Stomach smooth muscle (tissue), 2 donors: Measurements from ENCODE around the gene PRKG1.

Source experiments
- H3K27ac ChIP-seq: one replicate; pipeline ENCODE4 v1.7.0; 2013; ENCODE audit warnings: mild to moderate bottlenecking, low read length, inconsistent platforms
- H3K27me3 ChIP-seq, 2 donors: one replicate each; pipeline ENCODE4 v1.7.0; 2013; ENCODE audit warnings: low read length in 2 of 2; ENCODE audit not compliant: insufficient read depth in 2 of 2, control insufficient read depth in 1 of 2
- H3K36me3 ChIP-seq, 2 donors: one replicate each; pipeline ENCODE4 v1.7.0; 2013; ENCODE audit warnings: low read length in 2 of 2; ENCODE audit not compliant: control insufficient read depth in 2 of 2, insufficient read depth in 2 of 2
- H3K4me1 ChIP-seq: one replicate; pipeline ENCODE4 v1.7.0; 2013; ENCODE audit warnings: low read length; ENCODE audit not compliant: control insufficient read depth, insufficient read depth
- H3K4me3 ChIP-seq, 2 donors: one replicate each; pipeline ENCODE4 v1.7.0; 2013; ENCODE audit warnings: low read length in 2 of 2
- H3K9ac ChIP-seq, 2 donors: one replicate each; pipeline ENCODE4 v1.7.0; 2013; ENCODE audit warnings: low read length in 2 of 2, mild to moderate bottlenecking in 1 of 2
- H3K9me3 ChIP-seq, 2 donors: one replicate each; pipeline ENCODE4 v1.7.0; 2013; ENCODE audit warnings: low read length in 2 of 2; ENCODE audit not compliant: control insufficient read depth in 2 of 2
- donor health status: healthy.
- donor health status: Pancreatic carcinoma.

Gene PRKG1

GRCh38 chr10:51399840-51400239, 325.6 kb downstream of the PRKG1 start:
- Histone ChIP-seq H3K4me1 (peaks cover 4% of the 10 kb centered on the region), H3K27me3 (no peaks in the 10 kb centered on the region), H3K27ac (no peak overlapping the region), H3K9me3 (no peaks in the 10 kb centered on the region), H3K9ac (no peak overlapping the region), H3K36me3 (no peaks in the 10 kb centered on the region), H3K4me3 (no peak overlapping the region)

GRCh38 chr10:51400392-51401096, 326.3 kb downstream of the PRKG1 start:
- no peaks in the 10 kb centered on the region for H3K36me3 ChIP-seq
- no peak overlapping the region for H3K27ac ChIP-seq
- peaks cover 4% of the 10 kb centered on the region for H3K4me1 ChIP-seq
- H3K4me3 ChIP-seq = peak overlapping the region in 1 of 2 donors; percentile 5
- H3K9me3 ChIP-seq = no peaks in the 10 kb centered on the region
- H3K27me3 ChIP-seq = no peaks in the 10 kb centered on the region
- no peak overlapping the region for H3K9ac ChIP-seq

- no peaks in the 10 kb centered on the region for H3K36me3 ChIP-seq
- no peaks in the 10 kb centered on the region for H3K4me1 ChIP-seq
- H3K9ac ChIP-seq = no peak overlapping the region
- no peaks in the 10 kb centered on the region for H3K9me3 ChIP-seq
- no peak overlapping the region for H3K4me3 ChIP-seq
- no peak overlapping the region for H3K27ac ChIP-seq
- no peaks in the 10 kb centered on the region for H3K27me3 ChIP-seq
Observed at GRCh38 chr10:51403521-51403920, 329.2 kb downstream of the PRKG1 start.

GRCh38 chr10:51405580-51406351, 331.5 kb downstream of the PRKG1 start:
- Histone ChIP-seq H3K36me3 (no peaks in the 10 kb centered on the region), H3K4me3 (no peak overlapping the region), H3K27me3 (no peaks in the 10 kb centered on the region), H3K9me3 (no peaks in the 10 kb centered on the region), H3K4me1 (no peaks in the 10 kb centered on the region), H3K27ac (no peak overlapping the region), H3K9ac (no peak overlapping the region)

- Histone ChIP-seq H3K4me3 (no peak overlapping the region), H3K4me1 (no peaks in the 10 kb centered on the region), H3K9ac (no peak overlapping the region), H3K9me3 (no peaks in the 10 kb centered on the region), H3K36me3 (no peaks in the 10 kb centered on the region), H3K27ac (no peak overlapping the region), H3K27me3 (no peaks in the 10 kb centered on the region)
Observed at GRCh38 chr10:51406581-51406980, 332.3 kb downstream of the PRKG1 start.

GRCh38 chr10:51416494-51416893, 342.2 kb downstream of the PRKG1 start:
- no peak overlapping the region for H3K27ac ChIP-seq
- no peak overlapping the region for H3K4me3 ChIP-seq
- H3K9ac ChIP-seq = no peak overlapping the region
- H3K9me3 ChIP-seq = no peaks in the 10 kb centered on the region
- no peaks in the 10 kb centered on the region for H3K4me1 ChIP-seq
- no peaks in the 10 kb centered on the region for H3K36me3 ChIP-seq
- H3K27me3 ChIP-seq = no peaks in the 10 kb centered on the region

- no peaks in the 10 kb centered on the region for H3K27me3 ChIP-seq
- H3K9ac ChIP-seq = no peak overlapping the region
- H3K27ac ChIP-seq = no peak overlapping the region
- peaks cover 8% of the 10 kb centered on the region for H3K4me1 ChIP-seq
- H3K9me3 ChIP-seq = no peaks in the 10 kb centered on the region
- H3K36me3 ChIP-seq = no peaks in the 10 kb centered on the region
- no peak overlapping the region for H3K4me3 ChIP-seq
Observed at GRCh38 chr10:51419196-51420093, 345.2 kb downstream of the PRKG1 start.

- Histone ChIP-seq H3K9me3 (no peaks in the 10 kb centered on the region), H3K4me3 (no peak overlapping the region), H3K27ac (no peak overlapping the region), H3K4me1 (peaks cover 8% of the 10 kb centered on the region), H3K9ac (no peak overlapping the region), H3K36me3 (no peaks in the 10 kb centered on the region), H3K27me3 (no peaks in the 10 kb centered on the region)
Observed at GRCh38 chr10:51421853-51422252, 347.6 kb downstream of the PRKG1 start.

- Histone ChIP-seq H3K27ac (no peak overlapping the region), H3K27me3 (no peaks in the 10 kb centered on the region), H3K9ac (peak overlapping the region in 1 of 2 donors; percentile 19)
Observed at GRCh38 chr10:51422311-51423120, 348.2 kb downstream of the PRKG1 start.

GRCh38 chr10:51423121-51423452, 348.8 kb downstream of the PRKG1 start:
- Histone ChIP-seq H3K4me3 (no peak overlapping the region), H3K4me1 (peaks cover 8% of the 10 kb centered on the region), H3K9ac (no peak overlapping the region), H3K36me3 (no peaks in the 10 kb centered on the region), H3K9me3 (no peaks in the 10 kb centered on the region), H3K27ac (no peak overlapping the region), H3K27me3 (no peaks in the 10 kb centered on the region)

More at GRCh38 chr10:51422311-51423120, 348.2 kb downstream of the PRKG1 start:
- H3K4me3 ChIP-seq = peak overlapping the region in 1 of 2 donors; percentile 2
- no peaks in the 10 kb centered on the region for H3K9me3 ChIP-seq
- H3K4me1 ChIP-seq = peaks cover 8% of the 10 kb centered on the region
- no peaks in the 10 kb centered on the region for H3K36me3 ChIP-seq
